Measurements from ENCODE around the gene PRRG2.
"Not testable (repeated sequence)": the region's sequence is repeated elsewhere in the genome, so short reads cannot be mapped to it uniquely, and the experiment has no call there.

Gene PRRG2

DNA sequence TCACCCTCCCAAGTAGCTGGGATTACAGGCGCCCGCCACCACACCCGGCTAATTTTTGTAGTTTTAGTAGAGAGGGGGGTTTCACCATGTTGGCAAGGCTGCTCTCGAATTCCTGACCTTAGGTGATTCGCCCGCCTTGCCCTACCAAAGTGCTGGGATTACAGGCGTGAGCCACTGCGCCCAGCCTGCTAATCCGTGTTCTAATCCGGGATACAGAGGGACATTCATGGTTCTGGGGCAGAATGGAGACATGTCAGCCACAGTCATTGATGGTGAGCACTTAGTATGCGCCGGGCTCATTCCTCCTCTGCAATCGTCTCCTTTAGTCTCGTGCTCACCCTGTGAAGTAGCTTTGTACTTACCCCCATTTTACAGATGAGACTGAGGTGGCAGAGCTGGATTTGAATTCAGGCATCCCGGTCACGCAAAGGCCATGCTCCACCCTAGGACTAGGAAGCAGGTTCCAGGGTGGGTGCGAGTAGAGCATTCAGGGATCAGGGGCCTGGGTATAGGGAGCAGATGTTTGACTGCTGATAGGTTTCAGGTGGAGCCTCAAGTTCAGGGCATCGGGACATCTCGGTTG lies 50.6 kb downstream of the PRRG2 start:
- Histone ChIP-seq H3K27me3 (ENCODE audit: insufficient read depth, low read length, poor library complexity, severe bottlenecking) (no peaks in the 10 kb centered on the region), H3K4me1 (ENCODE audit: insufficient read depth, low read length, poor library complexity, severe bottlenecking) (peaks cover under 1% of the 10 kb centered on the region), H2AFZ (ENCODE audit: low read length) (no peak overlapping the region), H3K4me3 (ENCODE audit: low read length, poor library complexity, severe bottlenecking) (no peak overlapping the region), H3K9me2 (replicated peaks; ENCODE audit: low read depth, low read length) (no peaks in the 10 kb centered on the region), H4K20me1 (ENCODE audit: insufficient read depth, low read length, poor library complexity, severe bottlenecking) (no peaks in the 10 kb centered on the region), H3K9me3 (ENCODE audit: insufficient read depth, low read depth, low read length) (no peaks in the 10 kb centered on the region), H3K4me2 (ENCODE audit: low read depth, low read length, poor library complexity, severe bottlenecking) (no peak overlapping the region), H3K79me2 (ENCODE audit: insufficient read depth, low read length) (no peaks in the 10 kb centered on the region), H3K9ac (ENCODE audit: low read depth, low read length, poor library complexity, severe bottlenecking) (no peak overlapping the region), H3K36me3 (ENCODE audit: insufficient read depth, low read length) (peaks cover 11% of the 10 kb centered on the region; the same call in 1 of the 2 replicates), H3F3A (ENCODE audit: low read depth) (no peaks in the 10 kb centered on the region)
- no peak for TF ChIP-seq EZH2phosphoT487 (IDR thresholded peaks at IDR 0.05; ENCODE audit: borderline replicate concordance)
- TF ChIP-seq CTCF (conservative IDR thresholded peaks at IDR 0.05; ENCODE audit: low read length): no peak

GRCh38 chr19:49632576-49632975 lies 51.5 kb downstream of the PRRG2 start:
- Histone ChIP-seq H3K79me2 (ENCODE audit: insufficient read depth, low read length) (no peaks in the 10 kb centered on the region), H3K9ac (ENCODE audit: low read depth, low read length, poor library complexity, severe bottlenecking) (no peak overlapping the region), H3K4me2 (ENCODE audit: low read depth, low read length, poor library complexity, severe bottlenecking) (no peak overlapping the region), H4K20me1 (ENCODE audit: insufficient read depth, low read length, poor library complexity, severe bottlenecking) (no peaks in the 10 kb centered on the region), H3F3A (ENCODE audit: low read depth) (no peaks in the 10 kb centered on the region), H3K27me3 (ENCODE audit: insufficient read depth, low read length, poor library complexity, severe bottlenecking) (no peaks in the 10 kb centered on the region), H3K4me1 (ENCODE audit: insufficient read depth, low read length, poor library complexity, severe bottlenecking) (peaks cover 4% of the 10 kb centered on the region), H3K9me2 (replicated peaks; ENCODE audit: low read depth, low read length) (no peaks in the 10 kb centered on the region), H3K36me3 (ENCODE audit: insufficient read depth, low read length) (peaks cover 2% of the 10 kb centered on the region; the same call in 1 of the 2 replicates), H3K9me3 (ENCODE audit: insufficient read depth, low read depth, low read length) (no peaks in the 10 kb centered on the region), H2AFZ (ENCODE audit: low read length) (no peak overlapping the region), H3K4me3 (ENCODE audit: low read length, poor library complexity, severe bottlenecking) (no peak overlapping the region)
- TF ChIP-seq CTCF (conservative IDR thresholded peaks at IDR 0.05; ENCODE audit: low read length) (no peak), EZH2phosphoT487 (IDR thresholded peaks at IDR 0.05; ENCODE audit: borderline replicate concordance) (no peak)

DNA sequence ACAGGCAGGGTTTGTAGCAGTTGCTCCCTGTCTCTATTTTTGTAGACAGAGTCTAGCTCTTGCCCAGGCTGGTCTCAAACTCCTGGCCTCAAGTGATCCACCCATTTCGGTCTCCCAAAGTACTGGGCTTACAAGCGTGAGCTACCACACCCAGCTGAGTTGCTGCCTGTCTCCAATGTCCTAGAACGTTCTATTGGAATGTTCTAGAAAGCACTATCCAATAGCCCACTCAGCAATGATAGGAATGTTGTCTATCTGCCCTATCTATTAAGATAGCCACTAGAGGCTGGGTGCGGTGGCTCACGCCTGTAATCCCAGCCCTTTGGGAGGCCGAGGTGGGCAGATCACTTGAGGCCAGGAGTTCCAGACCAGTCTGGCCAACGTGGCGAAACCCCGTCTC lies 52.2 kb downstream of the PRRG2 start:
- not testable (repeated sequence) for H4K20me1 ChIP-seq (ENCODE audit: insufficient read depth, low read length, poor library complexity, severe bottlenecking); H3K9me3 ChIP-seq (ENCODE audit: insufficient read depth, low read depth, low read length); H3K9ac ChIP-seq (ENCODE audit: low read depth, low read length, poor library complexity, severe bottlenecking); H3K4me3 ChIP-seq (ENCODE audit: low read length, poor library complexity, severe bottlenecking); H3K27me3 ChIP-seq (ENCODE audit: insufficient read depth, low read length, poor library complexity, severe bottlenecking); H3K36me3 ChIP-seq (ENCODE audit: insufficient read depth, low read length); H2AFZ ChIP-seq (ENCODE audit: low read length); H3K79me2 ChIP-seq (ENCODE audit: insufficient read depth, low read length); H3K4me2 ChIP-seq (ENCODE audit: low read depth, low read length, poor library complexity, severe bottlenecking); H3F3A ChIP-seq (ENCODE audit: low read depth); H3K9me2 ChIP-seq (replicated peaks; ENCODE audit: low read depth, low read length)
- H3K4me1 ChIP-seq (ENCODE audit: insufficient read depth, low read length, poor library complexity, severe bottlenecking): peaks cover 10% of the 10 kb centered on the region
